Pancreas (tissue), 10 donors: Measurements from ENCODE around the gene BTBD17. TPM values are rescaled to one million over a fixed set of nuclear protein-coding genes. Genes with fewer than 3 reads are reported as not detected.
A peak's percentile ranks its signal among the peaks of the same experiment; 100 is the strongest.

Experiments
- ATAC-seq, 4 donors: fragments of 200-7000 bp; cut with Tn5 transposase; one replicate each; pipeline versions ENCODE4 v1.8.0 to v1.9.1; 2020; ENCODE audit warnings: mild to moderate bottlenecking in 4 of 4, moderate library complexity in 4 of 4
- DNase-seq, 6 donors: peaks; one replicate each; pipeline ENCODE4 v3.0.0-alpha.2; 2020
- FAIRE-seq: peaks from 2 replicates; lab custom pipeline; 2012; peaks lifted over from hg19 to GRCh38; lab: Jason Lieb, UNC
- H3K27ac ChIP-seq, 4 donors: fragments of 200-600 bp; sonication (generic); 1 replicate in 3 of 4; 2 replicates in 1 of 4; pipeline versions ENCODE4 v1.5.0 to v1.8.0; 2020
- H3K27me3 ChIP-seq, 4 donors: fragments of 200-600 bp; one replicate each; pipeline ENCODE4 v1.8.0; 2021
- H3K36me3 ChIP-seq, 3 donors: fragments of 200-600 bp; sonication (generic) in 1 of 3; one replicate each; pipeline versions ENCODE4 v1.5.0 to v1.8.0; 2020 to 2021
- H3K4me1 ChIP-seq, 3 donors: fragments of 200-600 bp; one replicate each; pipeline ENCODE4 v1.8.0; 2021
- H3K4me3 ChIP-seq, 4 donors: fragments of 200-600 bp; sonication (generic) in 2 of 4; one replicate each; pipeline versions ENCODE4 v1.5.0 to v1.8.0; 2020 to 2021
- H3K9me3 ChIP-seq, 4 donors: fragments of 200-600 bp; one replicate each; pipeline ENCODE4 v1.8.0; 2021
- WGBS, 2 donors: extraction: QIAGEN DNeasy Blood & Tissue Kit; methylation state at CpG; one replicate each; pipeline ENCODE4 v1.1.7; 2013; 5-methylcytosine and 5-hydroxymethylcytosine counted together
- intact Hi-C, 3 donors: fragments of 100-400 bp; cut with DNase I; formaldehyde crosslinking; loops; one replicate each; pipeline versions ENCODE4 v1.11.1 to v1.14.2; 2022
- polyA plus RNA-seq, 2 donors: library from polyadenylated mRNA; stranded (reverse); fragments of 200-250 nt; gene quantifications; one replicate each; pipeline ENCODE4 v1.2.3, GENCODE V29; 2013
- total RNA-seq, 6 donors: library from RNA; stranded (reverse); fragmentation: NEBNext Ultra II Directional in 4 of 6; extraction: Animal tissue kit (Norgen Biotek cat#: 25700) in 4 of 6; gene quantifications; one replicate each; pipeline versions ENCODE4 v1.2.1 to v1.2.4, GENCODE V29; 2021 to 2023
- TF ChIP-seq, protein P1 (sequence below), 4 donors: fragments of 200-600 bp; sonication (generic) in 3 of 4; IDR thresholded peaks; one replicate each; pipeline versions ENCODE4 v1.5.0 to v1.8.0; 2021; ENCODE audit warnings: antibody characterized with exemption in 4 of 4
- donor health status: healthy with polysubstance abuse.
- donor health status: DM: no; HTN: no; CAD: no; lungs with moderate emphysema.
- donor health status: DM: no; HTN: no; CAD: no.
- donor health status: control.
- donor health status: control.
- donor health status: Bipolar disorder and iron deficiency.
- donor health status: DM: yes; HTN: yes; CAD: no.
- donor health status: DM: no; HTN: no; CAD: no.
- donor health status: DM: no; HTN: no; CAD: no.
- donor health status: DM: yes; HTN: yes; CAD: no.

BTBD17 gene
- total and polyA plus RNA-seq, 8 donors, result 0.08 to 1.7 (median 0.17) TPM

DNA sequence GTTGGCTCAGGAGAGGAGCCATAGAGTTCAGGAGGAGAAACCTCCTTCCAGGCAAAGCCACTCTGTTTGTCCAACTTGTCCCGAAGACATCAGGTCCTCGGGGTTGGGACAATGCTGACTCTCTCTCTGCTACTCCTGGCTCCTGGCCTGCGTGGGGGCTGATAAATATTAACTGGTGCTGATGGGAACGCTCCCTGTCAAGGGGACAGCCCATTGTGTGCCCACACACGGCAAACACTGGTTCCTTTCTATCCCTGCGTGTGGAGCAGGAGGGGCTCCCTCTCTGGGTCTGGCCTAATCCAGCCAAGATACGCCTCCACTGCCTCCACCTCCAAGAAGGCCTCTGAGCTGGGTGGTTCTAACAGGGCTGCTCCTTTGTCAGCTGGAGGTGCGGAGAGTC is 31.2 kb downstream of the BTBD17 start:
- Histone ChIP-seq H3K27ac (no peak overlapping the region), H3K27me3 (no peaks in the 10 kb centered on the region), H3K4me3 (no peak overlapping the region), H3K4me1 (no peaks in the 10 kb centered on the region), H3K36me3 (no peaks in the 10 kb centered on the region), H3K9me3 (no peaks in the 10 kb centered on the region)
- intact Hi-C loops, result no loop called here
- WGBS, 2 donors, result 32 to 42% methylated on average over 8 of the region's 8 CpGs
- no peak for DNase-seq
- no peak for FAIRE-seq
- ATAC-seq, result peak in 2 of 4 donors; percentile 35 to 48
- TF ChIP-seq, protein P1, sequence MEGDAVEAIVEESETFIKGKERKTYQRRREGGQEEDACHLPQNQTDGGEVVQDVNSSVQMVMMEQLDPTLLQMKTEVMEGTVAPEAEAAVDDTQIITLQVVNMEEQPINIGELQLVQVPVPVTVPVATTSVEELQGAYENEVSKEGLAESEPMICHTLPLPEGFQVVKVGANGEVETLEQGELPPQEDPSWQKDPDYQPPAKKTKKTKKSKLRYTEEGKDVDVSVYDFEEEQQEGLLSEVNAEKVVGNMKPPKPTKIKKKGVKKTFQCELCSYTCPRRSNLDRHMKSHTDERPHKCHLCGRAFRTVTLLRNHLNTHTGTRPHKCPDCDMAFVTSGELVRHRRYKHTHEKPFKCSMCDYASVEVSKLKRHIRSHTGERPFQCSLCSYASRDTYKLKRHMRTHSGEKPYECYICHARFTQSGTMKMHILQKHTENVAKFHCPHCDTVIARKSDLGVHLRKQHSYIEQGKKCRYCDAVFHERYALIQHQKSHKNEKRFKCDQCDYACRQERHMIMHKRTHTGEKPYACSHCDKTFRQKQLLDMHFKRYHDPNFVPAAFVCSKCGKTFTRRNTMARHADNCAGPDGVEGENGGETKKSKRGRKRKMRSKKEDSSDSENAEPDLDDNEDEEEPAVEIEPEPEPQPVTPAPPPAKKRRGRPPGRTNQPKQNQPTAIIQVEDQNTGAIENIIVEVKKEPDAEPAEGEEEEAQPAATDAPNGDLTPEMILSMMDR (IDR thresholded peaks at IDR 0.05), result no peak

GRCh38 chr17:74329378-74329777 is 32.3 kb downstream of the BTBD17 start:
- FAIRE-seq, result no peak
- intact Hi-C loops, result no loop called here
- Histone ChIP-seq H3K9me3 (no peaks in the 10 kb centered on the region), H3K4me3 (no peak overlapping the region), H3K36me3 (no peaks in the 10 kb centered on the region), H3K4me1 (no peaks in the 10 kb centered on the region), H3K27ac (no peak overlapping the region), H3K27me3 (no peaks in the 10 kb centered on the region)
- WGBS, 2 donors, result 70 to 79% methylated on average over 3 of the region's 3 CpGs
- no peak for DNase-seq
- no peak for ATAC-seq
- TF ChIP-seq, protein P1 (IDR thresholded peaks at IDR 0.05), result no peak

DNA sequence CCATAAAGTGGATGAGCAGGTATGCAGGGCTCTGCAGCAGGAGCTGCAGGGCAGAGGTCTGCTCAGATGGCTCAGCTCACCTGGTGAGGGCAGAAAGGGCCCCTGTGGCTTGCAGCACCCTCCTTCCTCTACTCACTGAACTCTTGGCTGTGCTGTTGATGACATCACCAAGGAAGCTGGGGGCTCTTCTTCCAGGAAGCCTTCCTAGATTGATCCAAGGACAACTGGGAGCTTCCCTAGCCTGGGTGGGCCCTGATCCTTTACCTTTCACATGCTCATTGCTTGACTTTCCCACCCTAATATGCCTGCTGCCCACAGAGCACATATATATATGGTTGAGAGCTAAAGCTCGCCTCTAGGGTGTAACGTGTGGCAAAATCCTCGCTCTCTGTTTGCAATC is 33.2 kb downstream of the BTBD17 start:
- TF ChIP-seq, protein P1 (IDR thresholded peaks at IDR 0.05), result no peak
- no peaks in the 10 kb centered on the region for H3K4me1 ChIP-seq
- no peak for ATAC-seq
- intact Hi-C loops, result no loop called here
- no peaks in the 10 kb centered on the region for H3K36me3 ChIP-seq
- H3K27me3 ChIP-seq, result no peaks in the 10 kb centered on the region
- H3K9me3 ChIP-seq, result no peaks in the 10 kb centered on the region
- no peak for FAIRE-seq
- H3K4me3 ChIP-seq, result no peak overlapping the region
- H3K27ac ChIP-seq, result no peak overlapping the region
- DNase-seq, result no peak
- 92 to 94% methylated on average over 3 of the region's 3 CpGs for whole genome bisulfite sequencing, 2 donors

- ATAC-seq (no peak), FAIRE-seq (no peak)
- no peaks in the 10 kb centered on the region for H3K27me3 ChIP-seq
These were observed 35.2 kb downstream of the BTBD17 start for GRCh38 chr17:74326506-74326905.

DNA sequence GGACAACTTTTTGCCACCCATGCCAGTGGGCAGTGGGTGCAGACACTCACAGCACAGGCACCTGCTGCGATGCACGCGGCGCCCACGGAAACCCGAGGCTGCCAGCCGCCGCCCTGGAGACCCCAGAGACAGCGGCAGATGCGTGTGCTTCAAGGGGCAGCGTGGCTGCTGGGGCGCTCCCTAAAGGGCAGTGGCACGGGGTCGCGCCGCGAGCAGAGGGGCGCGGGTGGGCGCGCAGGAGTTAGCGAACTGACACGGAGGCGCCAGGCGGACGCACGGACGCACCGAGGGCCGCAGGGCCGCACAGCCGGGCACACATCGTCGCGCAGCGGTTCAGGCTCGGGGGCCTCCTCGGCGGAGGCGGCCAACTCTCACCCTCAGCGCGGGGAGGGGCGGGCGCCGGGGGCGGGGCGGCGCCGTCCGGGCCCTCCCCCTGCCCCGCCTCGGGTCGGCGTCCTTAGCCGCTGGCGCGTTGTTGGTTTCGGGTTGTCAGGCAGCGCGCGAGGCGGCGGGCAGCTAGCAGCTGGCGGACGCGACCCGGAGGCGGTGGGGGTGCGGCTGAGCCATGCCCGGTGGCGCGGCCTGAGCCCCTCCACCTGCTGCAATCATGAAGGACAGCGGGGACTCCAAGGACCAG is 35.8 kb downstream of the BTBD17 start, which contains the start of gene KIF19:
KIF19 (plus strand) TSS at position 484 of the 637 bp plus-strand sequence; CDS start at position 608, 124 bp downstream.
- 4 to 6% methylated on average over 49 to 73 of the region's 73 CpGs for WGBS, 2 donors
- ATAC-seq, result peak; percentile 43 to 90 (median 86)

More at GRCh38 chr17:74326506-74326905, 35.2 kb downstream of the BTBD17 start:
- DNase-seq, result no peak
- Histone ChIP-seq H3K9me3 (no peaks in the 10 kb centered on the region), H3K4me3 (peak overlapping the region in 2 of 4 donors; percentile 21 to 44), H3K27ac (no peak overlapping the region), H3K36me3 (no peaks in the 10 kb centered on the region), H3K4me1 (no peaks in the 10 kb centered on the region)
- TF ChIP-seq, protein P1 (IDR thresholded peaks at IDR 0.05), result no peak
- WGBS, 2 donors, result 41 to 47% methylated on average over 10 of the region's 10 CpGs
- intact Hi-C loops, result no loop called here

More for the DNA sequence above, 35.8 kb downstream of the BTBD17 start, which contains the start of gene KIF19:
- H3K4me1 ChIP-seq, result no peaks in the 10 kb centered on the region
- intact Hi-C loops, result no loop called here
- FAIRE-seq, result no peak
- TF ChIP-seq, protein P1 (IDR thresholded peaks at IDR 0.05), result no peak
- peak within 1 kb of the TSS in 2 of 4 donors; percentile 21 to 44 for H3K4me3 ChIP-seq
- H3K27me3 ChIP-seq, result no peaks in the 10 kb centered on the region
- no peaks in the 10 kb centered on the region for H3K9me3 ChIP-seq
- no peak within 1 kb of the TSS for H3K27ac ChIP-seq
- peak in 4 of 6 donors; percentile 18 to 76 (median 28) for DNase-seq
- no peaks in the 10 kb centered on the region for H3K36me3 ChIP-seq
